Vagina (tissue), 2 donors: ENCODE results near the gene NLGN2.

Source experiments
- POLR2AphosphoS5 ChIP-seq, 2 donors: sonication (generic); formaldehyde crosslinking; IDR thresholded peaks; one replicate each; pipeline ENCODE4 v1.9.0; 2017; ENCODE audit warnings: antibody characterized with exemption in 2 of 2, mild to moderate bottlenecking in 2 of 2, low read depth in 1 of 2; ENCODE audit not compliant: insufficient read depth in 1 of 2
- TF ChIP-seq, protein P1 (sequence below), 3 experiments: fragments of 450-650 bp in 2 of 3; fragments of 200-600 bp in 1 of 3; sonication (generic) in 1 of 3; IDR thresholded peaks; one replicate each; pipeline ENCODE4 v1.5.1; 2017 to 2019; ENCODE audit warnings: antibody characterized with exemption in 3 of 3, mild to moderate bottlenecking in 2 of 3, moderate library complexity in 2 of 3

DNA sequence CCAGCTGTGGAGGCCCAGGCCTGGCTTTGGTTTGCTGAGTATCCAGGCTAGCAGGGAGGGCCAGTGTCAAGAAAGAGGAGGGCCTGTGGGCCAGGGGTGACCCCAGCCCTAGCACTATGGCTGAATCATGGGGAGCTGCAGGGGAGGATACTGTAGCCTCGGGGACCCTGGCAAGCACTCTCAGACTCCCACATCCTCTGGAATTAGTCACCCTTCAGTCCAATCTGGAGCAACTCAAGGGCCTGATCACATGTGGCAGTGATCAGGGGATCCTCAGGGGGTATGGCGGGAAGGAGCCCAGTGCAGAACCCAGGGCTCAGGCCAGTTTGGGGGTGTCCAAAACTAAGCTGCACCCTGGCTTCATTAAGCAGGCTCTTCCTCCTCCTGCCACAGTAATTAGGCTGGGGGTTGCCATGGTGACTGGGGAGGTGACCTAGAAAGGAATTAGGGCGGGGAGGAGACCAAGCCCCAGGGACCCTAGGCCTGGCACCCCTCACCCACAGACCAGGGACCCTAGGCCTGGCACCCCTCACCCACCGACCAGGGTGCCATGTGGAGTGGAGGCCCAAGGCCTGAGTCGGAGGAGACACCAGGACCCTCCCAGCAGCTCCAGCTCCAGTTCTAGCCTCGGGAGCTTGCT lies 5.8 kb downstream of the NLGN2 start:
- peak in 1 of 2 donors; percentile 31 for TF ChIP-seq POLR2AphosphoS5 (IDR thresholded peaks at IDR 0.05; ENCODE audit: insufficient read depth in 1 of 2, low read depth in 1 of 2)
- TF ChIP-seq, protein P1, sequence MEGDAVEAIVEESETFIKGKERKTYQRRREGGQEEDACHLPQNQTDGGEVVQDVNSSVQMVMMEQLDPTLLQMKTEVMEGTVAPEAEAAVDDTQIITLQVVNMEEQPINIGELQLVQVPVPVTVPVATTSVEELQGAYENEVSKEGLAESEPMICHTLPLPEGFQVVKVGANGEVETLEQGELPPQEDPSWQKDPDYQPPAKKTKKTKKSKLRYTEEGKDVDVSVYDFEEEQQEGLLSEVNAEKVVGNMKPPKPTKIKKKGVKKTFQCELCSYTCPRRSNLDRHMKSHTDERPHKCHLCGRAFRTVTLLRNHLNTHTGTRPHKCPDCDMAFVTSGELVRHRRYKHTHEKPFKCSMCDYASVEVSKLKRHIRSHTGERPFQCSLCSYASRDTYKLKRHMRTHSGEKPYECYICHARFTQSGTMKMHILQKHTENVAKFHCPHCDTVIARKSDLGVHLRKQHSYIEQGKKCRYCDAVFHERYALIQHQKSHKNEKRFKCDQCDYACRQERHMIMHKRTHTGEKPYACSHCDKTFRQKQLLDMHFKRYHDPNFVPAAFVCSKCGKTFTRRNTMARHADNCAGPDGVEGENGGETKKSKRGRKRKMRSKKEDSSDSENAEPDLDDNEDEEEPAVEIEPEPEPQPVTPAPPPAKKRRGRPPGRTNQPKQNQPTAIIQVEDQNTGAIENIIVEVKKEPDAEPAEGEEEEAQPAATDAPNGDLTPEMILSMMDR (IDR thresholded peaks at IDR 0.05): no peak
